HG02642 (cell line): ENCODE data around the gene SLC25A10.

ENCODE experiments used
- ATAC-seq: cut with Tn5 transposase; IDR thresholded peaks from one replicate; pipeline ENCODE4 v1.9.1; 2021; ENCODE audit warnings: mild to moderate bottlenecking; ENCODE audit not compliant: unreplicated experiment, poor library complexity

Gene SLC25A10

DNA sequence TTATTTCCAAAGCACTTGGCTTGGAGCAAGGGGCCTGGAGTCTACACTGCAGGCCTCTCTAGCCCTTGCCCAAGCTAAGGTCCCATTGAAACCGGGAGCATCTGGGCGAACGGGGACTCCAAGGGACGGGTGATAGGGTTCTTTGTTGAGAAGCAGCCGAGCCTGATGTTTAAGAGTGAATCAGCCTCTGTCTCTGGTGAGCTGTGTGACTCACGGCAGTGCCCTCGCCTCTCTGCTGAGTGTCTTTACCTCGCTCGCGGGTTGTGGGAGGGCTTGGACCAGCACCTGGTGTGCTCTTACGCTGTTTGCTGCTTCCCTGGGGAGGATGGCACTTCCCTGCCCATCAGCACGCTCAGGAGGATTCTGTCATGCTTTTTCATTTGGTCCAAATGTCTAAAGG, 27.0 kb upstream of the SLC25A10 start:
- no peak for ATAC-seq

DNA sequence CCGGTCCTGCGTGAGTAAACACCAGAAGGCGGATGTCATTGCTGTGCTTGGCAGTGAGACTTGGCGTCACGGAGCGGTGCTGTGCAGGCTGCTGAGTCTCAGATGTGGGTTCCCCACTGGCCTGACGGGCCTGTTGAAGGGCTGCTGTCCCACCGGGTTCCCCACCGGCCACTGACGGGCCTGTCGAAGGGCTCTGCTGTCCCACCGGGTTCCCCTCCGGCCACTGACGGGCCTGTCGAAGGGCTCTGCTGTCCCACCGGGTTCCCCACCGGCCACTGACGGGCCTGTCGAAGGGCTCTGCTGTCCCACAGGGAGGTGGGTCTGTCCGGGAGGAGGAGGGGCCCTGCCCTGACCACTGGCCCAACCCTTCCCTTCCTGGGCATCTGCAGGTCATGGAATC, 25.5 kb upstream of the SLC25A10 start:
- ATAC-seq, result no peak

DNA sequence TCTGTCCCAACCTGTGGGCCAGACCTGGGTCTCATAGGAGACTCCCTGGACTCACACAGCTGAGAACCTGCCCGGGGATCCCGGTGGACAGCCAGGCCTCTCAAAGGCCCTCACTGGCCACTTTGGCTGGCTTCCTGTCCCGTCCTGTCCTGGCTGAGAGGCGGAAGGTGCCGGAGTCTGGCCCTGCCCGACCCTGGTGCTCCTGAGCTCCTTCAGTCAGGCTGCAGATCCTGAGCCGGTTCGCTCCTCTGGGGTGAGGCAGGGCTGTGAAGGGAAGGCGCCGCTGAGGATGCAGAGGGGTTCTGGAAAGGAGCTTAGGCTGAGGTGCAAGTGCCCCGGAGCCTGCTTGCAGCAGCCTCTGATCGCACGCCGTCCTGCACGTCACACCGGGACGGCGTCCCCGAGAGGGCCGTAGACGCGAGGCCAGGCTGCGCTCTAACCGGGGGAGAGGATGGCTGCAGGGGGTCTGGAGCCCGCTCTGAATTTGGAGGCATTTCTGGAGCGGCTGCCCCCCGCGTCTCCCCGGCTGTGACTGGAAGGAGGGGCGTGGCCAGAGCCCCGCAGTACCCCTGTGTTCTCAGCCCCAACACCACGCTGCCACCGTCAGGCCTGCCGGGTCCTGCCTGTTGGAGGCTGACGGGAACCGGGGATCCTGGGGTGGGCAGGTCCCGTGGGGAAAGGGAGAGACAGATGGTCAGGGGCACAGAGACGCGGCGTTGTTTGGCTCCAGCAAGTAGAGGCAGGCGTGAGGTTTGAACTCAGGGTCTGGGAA, 24.1 kb upstream of the SLC25A10 start:
- no peak for ATAC-seq

DNA sequence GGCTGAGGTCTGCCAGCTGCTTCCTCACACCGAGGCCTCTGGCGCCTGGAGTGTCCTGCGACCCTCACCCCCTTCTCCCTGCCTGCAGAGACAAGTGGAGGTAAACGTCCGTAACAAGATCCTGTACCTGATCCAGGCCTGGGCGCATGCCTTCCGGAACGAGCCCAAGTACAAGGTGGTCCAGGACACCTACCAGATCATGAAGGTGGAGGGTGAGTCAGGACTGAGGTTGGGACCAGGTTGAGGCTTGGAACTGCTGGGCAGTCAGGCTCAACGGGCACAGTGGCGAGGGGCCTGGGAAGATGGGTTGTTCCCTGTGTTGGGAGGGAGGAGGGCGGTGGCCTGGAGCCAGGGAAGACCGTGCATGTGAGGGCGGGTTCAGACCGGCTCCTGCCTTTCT, 23.5 kb upstream of the SLC25A10 start:
- ATAC-seq, result no peak

DNA sequence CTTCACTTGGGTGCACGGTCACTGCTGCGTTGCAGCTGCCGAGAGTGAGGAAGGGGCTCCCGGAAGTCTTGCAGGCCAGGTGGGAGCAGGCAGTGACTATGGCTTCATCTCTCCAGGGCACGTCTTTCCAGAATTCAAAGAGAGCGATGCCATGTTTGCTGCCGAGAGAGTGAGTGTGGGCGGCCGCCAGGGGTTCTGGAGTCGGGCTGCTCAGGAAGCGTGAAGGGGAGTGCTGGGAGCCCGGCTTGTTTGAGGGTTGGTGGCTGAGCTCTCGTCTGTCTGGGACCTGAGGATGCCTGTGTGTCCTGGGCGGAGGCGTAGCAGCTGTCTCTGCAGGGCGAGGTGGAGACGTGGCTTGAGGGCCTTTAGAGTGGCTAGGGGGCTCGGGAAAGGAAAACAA, 22.0 kb upstream of the SLC25A10 start:
- ATAC-seq, result no peak

DNA sequence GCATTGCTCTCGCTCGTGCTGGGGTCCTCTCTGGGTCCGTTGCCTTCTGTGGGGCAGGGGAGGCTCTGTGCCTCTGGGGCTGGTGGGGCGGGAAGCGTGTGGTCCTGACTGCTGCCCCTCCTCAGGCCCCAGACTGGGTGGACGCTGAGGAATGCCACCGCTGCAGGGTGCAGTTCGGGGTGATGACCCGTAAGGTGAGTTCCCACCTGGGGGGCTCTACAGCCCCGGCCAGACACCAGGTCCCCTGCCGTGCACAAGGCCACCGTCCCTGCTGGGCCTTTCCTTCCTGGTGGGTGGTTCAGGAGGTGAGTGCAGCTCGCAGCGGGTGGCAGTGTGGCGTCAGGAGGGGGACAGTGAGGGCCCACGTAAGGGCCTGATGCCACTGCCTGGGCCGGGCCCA, 21.5 kb upstream of the SLC25A10 start:
- no peak for ATAC-seq

DNA sequence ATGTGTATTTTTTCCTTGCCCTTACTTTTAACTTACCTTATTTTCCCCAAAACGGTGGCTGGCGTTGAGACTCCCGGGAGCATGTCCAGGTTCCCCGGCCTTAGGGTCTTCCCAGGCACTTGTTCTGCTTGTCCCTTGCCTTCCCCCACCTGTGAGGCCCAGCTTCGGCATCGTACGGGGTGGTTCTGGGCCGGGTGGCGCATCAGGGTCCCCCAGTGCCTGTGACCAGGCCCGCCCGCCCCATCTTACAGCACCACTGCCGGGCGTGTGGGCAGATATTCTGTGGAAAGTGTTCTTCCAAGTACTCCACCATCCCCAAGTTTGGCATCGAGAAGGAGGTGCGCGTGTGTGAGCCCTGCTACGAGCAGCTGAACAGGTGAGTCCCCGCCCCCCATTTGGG, 20.9 kb upstream of the SLC25A10 start:
- ATAC-seq, result no peak

DNA sequence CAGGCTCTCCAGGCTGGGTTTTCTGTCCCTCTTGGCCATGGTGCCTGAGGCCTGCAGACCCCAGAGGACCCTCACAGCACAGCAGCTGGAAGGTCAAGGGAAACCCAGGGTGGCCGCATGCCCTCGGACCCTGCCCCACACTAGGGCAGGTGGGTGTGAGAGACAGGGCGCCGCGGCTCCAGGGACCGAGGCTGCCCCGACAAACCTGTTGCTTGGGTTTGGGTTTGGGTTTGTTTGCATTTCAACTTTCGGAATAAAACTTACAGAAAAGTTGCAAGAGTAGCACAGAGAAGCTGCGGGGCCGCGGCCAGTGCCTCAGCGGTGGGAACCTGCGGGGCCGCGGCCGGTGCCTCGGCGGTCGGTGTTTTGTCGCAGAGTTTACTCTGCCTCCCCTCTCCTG, 20.5 kb upstream of the SLC25A10 start:
- ATAC-seq, result no peak

DNA sequence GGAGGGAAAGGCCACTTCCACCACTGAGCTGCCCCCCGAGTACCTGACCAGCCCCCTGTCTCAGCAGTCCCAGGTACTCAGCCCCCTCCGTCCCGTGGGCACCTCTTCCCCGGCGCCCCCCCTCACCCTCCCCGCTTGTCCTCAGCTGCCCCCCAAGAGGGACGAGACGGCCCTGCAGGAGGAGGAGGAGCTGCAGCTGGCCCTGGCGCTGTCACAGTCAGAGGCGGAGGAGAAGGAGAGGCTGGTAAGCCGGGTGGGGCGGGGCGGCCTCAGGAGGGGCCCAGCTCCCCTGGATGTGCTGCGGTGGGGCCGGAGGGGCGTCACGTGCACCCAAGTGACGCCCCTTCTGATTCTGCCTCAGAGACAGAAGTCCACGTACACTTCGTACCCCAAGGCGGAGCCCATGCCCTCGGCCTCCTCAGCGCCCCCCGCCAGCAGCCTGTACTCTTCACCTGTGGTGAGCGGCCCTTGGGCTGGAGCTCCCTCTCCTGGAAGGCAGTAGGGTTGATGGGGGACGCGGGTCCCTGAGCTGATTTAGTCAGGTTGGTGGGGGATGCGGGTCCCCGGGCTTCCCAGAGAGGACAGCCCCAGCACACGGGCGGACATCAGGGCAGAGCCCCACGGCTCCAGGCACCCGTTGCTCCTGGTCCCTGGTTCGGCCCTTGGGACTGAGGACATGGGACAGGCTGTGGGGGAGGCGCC, 18.4 kb upstream of the SLC25A10 start:
- ATAC-seq, result no peak

DNA sequence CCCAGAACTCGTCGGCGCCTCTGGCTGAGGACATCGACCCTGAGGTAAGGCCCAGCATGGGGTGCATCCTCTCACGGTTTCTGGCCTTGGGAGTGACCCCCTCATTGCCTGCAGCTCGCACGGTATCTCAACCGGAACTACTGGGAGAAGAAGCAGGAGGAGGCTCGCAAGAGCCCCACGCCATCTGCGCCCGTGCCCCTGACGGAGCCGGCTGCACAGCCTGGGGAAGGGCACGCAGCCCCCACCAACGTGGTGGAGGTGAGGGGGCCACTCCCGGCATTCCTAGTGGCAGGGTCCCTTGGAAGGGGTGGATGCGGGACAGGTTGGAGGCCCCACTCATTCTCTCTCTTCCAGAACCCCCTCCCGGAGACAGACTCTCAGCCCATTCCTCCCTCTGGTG, 17.3 kb upstream of the SLC25A10 start:
- ATAC-seq, result no peak

DNA sequence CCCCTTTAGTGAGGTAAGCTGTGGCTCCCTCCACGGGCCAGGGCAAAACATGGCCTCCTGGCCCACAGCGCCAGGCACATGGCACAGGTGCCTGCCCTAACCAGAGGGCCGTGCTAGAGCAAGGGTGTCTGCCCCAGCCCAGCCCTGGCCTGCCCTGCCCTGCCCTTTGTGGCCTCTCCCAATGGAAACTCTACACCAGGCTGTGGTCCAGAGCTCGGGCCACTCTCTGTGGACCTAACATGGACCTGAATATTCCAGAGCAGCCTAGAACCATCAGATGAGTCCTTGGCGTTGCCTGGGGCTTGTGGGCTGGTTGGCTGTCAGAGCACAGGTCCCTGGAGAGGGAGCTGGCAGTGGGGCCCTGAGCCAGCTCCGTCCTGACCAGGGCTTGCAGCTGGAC, 16.9 kb upstream of the SLC25A10 start:
- no peak for ATAC-seq

DNA sequence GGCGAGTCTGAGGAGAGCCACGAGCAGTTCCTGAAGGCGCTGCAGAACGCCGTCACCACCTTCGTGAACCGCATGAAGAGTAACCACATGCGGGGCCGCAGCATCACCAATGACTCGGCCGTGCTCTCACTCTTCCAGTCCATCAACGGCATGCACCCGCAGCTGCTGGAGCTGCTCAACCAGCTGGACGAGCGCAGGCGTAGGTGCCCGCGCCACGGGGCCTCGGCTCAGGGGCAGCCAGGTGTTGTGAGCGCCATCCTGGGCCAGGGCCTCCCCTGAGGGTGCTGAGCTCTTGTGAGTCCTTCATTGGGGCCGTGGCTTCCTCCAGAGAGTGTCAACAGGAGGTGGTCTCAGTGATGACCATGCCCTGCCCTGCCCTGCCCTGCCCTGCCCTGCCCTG, 16.3 kb upstream of the SLC25A10 start:
- no peak for ATAC-seq

DNA sequence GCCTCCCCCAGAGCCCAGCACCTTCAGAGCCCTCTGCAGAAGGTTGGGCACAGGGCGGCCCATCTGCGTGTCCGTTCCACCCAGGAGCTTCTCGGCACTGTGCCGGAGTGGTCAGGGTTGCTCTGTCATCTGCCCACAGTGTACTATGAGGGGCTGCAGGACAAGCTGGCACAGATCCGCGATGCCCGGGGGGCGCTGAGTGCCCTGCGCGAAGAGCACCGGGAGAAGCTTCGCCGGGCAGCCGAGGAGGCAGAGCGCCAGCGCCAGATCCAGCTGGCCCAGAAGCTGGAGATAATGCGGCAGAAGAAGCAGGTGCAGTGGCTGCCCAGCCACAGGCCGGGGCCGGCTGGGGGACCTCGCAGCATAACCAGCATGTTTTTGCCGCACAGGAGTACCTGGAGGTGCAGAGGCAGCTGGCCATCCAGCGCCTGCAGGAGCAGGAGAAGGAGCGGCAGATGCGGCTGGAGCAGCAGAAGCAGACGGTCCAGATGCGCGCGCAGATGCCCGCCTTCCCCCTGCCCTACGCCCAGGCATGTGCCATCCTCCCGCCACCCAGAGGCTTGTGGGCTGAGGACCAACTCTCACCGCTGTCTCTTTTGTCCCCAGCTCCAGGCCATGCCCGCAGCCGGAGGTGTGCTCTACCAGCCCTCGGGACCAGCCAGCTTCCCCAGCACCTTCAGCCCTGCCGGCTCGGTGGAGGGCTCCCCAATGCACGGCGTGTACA, 15.7 kb upstream of the SLC25A10 start:
- ATAC-seq, result no peak

DNA sequence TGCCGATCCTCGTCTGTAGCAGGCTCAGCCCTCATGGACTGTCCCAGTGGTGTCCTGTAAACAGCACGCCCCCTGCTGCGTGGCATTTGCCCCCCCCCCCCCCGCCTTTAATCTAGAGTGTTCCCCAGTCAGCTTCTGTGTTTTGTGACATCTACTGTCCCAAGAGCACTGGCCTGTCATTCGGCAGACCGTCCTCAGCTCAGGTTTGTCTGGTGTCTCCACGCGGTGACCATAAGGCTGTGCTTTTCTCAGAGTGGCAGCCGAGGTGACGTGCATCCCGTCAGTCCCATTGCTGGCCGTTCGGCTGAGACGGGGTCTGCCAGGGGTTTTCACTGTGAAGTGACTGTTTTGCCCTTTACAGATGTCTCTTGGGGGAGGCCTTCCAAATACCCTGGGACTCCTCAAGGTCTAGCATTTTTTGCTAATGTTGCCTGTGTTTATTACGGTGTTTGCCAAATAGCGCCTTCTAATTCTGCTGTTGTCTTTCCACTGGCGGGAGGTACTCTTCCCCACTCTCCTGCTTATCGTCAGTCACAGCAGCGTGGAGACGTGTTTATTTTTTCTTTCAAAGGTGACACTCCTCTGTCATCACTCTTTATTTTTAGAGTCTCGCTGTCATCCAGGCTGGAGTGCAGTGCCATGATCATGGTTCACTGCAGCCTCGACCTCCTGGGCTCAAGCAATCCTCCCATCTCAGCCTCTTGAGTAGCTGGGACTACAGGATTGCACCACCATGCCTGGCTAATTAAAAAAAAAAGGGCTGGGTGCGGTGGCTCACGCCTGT, 14.6 kb upstream of the SLC25A10 start:
- no peak for ATAC-seq

DNA sequence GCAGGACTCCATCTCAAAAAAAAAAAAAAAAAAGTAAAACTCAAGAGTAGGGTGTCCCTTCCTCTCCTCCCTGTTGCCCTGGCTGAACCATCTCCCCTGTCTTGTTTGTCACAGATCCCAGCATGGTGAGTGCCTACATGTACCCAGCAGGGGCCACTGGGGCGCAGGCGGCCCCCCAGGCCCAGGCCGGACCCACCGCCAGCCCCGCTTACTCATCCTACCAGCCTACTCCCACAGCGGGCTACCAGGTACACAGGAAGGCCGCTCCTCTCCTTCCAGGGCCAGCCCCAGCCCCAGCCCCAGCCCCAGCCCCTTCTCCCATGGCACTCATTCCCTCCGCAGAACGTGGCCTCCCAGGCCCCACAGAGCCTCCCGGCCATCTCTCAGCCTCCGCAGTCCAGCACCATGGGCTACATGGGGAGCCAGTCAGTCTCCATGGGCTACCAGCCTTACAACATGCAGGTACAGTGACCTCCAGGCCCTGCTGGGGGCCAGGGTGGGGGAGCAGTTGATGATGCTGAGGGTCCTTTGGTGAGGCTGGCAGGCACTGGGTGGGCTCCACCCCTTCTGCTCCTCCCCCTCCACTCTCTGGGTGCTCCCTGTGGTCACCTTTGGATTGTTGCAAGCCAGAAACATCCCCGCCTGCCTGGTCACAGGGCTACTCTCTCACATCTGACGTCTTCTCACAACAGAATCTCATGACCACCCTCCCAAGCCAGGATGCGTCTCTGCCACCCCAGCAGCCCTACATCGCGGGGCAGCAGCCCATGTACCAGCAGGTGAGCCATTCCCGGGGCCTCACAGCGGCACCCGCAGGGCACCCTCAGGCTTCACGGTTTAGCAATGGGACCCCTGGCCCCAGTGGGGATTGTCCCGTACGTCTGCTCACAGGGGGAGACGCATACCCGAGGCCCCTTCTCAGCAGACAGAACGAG, 11.5 kb upstream of the SLC25A10 start:
- no peak for ATAC-seq

DNA sequence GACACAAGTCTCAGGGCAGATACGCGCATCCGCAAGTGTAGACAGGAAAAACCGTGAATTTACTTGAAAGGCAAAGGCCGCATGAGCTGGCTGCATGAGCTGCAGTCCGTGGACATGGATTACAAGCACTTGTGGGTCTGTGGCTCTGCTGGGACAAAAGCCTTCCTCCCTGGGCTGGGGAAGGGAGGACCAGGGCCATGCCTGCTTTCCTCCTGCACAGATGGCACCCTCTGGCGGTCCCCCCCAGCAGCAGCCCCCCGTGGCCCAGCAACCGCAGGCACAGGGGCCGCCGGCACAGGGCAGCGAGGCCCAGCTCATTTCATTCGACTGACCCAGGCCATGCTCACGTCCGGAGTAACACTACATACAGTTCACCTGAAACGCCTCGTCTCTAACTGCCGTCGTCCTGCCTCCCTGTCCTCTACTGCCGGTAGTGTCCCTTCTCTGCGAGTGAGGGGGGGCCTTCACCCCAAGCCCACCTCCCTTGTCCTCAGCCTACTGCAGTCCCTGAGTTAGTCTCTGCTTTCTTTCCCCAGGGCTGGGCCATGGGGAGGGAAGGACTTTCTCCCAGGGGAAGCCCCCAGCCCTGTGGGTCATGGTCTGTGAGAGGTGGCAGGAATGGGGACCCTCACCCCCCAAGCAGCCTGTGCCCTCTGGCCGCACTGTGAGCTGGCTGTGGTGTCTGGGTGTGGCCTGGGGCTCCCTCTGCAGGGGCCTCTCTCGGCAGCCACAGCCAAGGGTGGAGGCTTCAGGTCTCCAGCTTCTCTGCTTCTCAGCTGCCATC, 10.6 kb upstream of the SLC25A10 start:
- ATAC-seq, result no peak

DNA sequence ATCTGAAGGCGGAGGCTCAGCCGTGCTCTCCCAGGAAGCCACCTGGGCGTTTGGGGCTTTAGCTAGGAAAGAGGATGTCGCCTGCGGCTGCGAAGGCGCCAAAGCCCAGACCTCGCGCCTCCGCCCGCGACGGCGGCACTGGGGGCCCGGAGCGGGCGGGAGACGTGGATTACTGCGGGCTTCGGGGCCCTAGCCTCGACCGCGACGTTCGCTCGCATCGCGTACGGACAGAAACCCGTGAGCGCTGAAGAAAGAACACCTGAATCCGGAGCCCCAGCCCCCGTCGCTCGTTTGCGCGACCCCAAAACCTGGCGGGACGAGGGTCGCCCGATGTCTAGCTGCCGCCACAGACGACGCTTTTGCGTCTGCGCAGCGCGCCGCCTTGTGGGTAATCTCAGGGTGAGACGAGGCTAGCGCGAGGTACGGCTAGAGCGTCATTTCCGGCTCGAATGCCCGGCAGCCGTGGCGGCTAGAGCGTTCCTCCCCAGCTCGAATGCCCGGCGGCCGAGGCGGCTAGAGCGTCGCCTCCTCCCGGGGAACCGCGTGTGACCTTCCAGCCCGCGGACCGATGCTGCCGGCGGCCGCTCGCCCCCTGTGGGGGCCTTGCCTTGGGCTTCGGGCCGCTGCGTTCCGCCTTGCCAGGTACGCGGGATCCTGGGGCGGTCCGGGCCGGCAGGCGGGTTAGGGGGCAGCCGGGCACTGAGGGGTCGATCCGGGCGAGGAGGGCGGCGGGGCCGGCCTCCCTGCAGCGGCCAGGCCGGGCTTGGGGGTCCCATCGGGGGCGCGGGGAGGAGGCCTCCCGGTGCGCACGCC, 8.9 kb upstream of the SLC25A10 start, which contains the start of gene MRPL12:
Gene MRPL12 (plus strand): TSS at position 434 of the 813 bp plus-strand sequence. CDS start 135 bp downstream, at position 569.
- ATAC-seq, result peak; percentile 85
